NCI-H446 (cell line): ENCODE results near the gene ONECUT1.
A peak's percentile ranks its signal among the peaks of the same experiment; 100 is the strongest.

Experiments
- DNase-seq, 2 experiments: peaks; one replicate each; lab custom pipeline; 2025; lab: John Stamatoyannopoulos, UW

Gene ONECUT1

DNA sequence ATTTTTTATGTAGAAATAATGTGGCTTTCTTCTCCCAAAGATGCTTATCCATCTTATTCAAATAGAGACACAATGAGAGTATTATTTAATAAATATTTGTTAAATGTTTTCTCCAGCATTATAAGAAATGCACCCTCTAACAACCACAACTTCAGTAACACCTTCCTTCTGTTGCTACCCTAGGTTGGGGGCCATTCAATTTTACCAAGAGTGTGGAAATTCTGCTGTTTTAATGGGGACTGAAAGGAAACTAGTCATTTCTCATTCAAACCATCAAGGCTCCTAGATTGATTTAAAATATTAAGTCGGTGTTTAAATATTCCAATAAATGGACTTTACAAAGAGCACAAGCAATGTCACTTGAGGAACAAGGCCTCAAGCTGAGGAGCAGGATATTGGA is 7.6 kb downstream of the ONECUT1 start:
- DNase-seq, result no peak

DNA sequence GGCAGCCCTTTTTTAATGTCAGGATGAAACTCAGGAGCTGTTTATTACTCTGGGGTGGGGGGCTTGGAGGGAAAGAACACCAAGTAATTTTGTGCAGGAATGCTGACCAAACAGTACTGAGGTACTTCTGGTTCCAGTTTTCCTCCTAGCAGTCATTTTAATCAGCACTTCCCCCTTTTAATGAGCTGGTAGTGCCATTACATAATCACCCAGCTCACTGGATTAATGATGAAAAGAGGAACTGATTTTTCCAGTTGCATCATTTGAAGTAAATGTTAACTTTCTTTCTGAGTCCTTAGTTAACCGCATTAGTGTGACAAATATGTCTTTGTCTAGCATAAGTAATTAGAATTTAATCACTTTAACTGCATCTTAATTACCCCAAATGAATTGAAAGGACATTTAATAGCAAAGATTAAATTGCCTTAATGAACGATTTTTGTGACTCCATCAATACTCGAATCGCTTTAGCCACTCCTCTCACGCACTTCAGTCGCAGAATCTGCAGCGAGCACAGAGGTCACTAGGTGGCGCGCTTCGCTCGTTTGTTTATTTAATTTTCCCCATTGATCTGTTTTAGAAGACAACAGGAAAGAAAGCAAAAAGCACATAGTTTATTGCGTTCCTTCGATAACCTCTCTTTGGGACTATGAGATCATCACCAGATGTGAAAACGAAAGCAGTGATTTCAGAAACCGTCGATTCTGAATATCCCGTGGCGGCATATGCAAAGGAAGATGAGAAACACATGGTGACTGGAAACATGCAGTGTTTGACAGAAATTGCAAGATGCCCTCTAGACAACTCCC is 9.8 kb downstream of the ONECUT1 start:
- DNase-seq, result peak; percentile 25 to 76

DNA sequence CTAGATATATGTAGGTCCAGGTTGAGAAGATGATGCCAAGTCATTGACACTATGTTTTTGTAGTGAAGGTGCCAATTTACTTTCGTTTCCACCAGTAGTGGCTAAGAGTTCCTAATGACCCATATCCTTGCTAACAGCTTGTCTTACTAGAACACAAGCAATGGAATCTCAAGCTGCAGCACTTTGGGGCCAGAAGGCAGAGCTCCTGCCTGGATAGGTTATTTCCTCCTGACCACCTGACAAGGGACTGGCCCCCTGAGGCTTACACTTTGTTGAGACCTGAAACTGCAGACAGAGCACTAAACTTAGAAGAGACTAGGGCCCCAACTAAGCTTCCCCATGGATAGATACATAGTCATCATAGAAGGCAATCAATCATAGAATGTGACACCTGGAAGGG is 11.7 kb downstream of the ONECUT1 start:
- no peak for DNase-seq

DNA sequence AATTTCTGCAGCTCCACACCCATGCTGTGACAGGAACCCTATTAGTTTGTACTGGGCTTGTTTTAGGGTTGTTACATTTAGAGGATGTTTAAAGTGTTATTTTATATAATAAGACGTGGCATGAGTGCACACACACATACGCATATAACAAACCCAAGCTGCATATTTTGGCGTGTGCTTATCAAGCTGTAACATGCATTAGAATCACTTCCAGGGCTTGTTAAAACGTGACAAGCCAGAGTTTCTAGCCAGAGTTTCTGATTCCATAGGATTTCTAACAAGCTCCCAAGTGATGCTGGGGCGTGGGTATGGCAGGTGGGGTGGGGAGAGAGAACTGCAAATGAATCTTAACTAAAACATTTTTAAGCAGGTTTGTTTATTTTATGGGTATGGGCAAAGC is 17.4 kb downstream of the ONECUT1 start:
- no peak for DNase-seq

DNA sequence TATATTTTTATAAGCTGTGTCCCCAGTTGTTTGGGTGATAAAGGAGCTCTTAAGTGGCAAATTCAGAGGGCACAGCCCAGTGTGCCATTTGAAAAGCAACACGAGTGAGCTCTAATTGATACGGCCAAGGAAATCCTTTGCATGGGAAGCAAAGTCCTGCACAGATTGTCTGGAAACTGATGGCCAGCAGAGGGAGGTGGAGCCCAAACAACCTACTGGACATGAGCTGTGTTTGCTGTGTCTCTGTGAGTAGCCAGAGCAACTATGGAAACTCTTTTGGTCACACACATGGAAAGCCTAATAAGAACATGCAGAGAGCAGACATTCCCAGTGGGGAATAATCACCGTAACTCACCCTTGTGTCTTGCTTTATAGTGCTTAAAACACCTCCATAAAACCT is 24.4 kb downstream of the ONECUT1 start:
- DNase-seq, result no peak

DNA sequence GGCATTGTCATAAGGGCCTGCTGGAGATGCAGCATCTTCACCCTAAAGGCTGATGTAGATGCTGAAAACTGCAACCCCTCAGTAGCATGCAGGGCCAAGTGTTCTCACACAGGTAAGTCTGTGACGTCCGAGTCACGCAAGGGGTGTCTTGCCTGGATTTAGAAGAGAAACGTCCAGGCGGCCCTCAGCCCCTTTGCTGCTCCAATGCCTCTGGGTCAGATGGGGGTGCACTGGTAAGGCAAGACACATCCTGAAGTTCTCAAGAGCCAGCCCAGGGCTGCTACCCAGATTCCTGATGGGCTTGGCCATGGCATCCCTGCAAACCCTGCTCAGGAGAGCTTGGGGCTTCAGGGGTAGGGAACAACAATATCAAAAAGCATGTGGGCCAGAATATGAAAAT is 25.4 kb downstream of the ONECUT1 start:
- DNase-seq, result no peak

DNA sequence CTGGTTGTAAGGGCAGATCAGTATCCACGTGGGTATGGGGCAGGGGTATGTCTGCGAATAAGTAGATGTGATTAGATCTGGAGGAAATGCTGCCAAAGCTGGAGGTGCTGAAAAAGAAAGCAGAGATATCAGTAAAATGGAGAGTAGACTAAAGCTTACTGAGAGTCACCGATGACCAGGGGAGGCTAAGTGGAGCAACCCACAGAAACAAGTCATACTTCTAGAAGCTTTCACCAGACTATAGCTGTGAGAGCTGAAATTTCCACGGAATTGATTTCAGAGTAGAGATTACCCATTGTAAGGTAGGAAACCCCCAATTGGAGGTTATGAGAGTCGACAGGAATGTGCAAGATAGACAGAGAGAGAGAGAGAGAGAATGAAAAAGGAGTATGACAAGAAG is 27.5 kb downstream of the ONECUT1 start:
- no peak for DNase-seq

DNA sequence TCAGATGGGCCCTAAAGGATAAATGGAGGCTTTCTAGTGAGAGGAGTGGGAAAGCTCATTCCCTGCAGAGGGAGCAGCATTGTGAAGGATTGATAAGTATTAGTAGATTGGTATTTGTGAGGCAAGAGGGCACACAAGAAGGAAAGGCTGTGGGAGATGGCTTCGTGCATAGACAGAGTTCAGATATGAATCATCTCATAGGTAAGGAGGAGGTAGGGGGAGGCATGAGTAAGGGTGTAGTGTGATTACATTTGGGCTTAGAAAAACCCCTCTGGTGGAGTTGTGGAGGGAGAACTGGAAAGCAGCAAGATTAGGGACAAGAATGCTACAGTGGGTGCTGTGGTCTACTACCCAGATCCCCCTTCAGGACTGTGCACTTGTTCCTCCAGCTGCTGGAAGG is 29.6 kb downstream of the ONECUT1 start:
- no peak for DNase-seq

DNA sequence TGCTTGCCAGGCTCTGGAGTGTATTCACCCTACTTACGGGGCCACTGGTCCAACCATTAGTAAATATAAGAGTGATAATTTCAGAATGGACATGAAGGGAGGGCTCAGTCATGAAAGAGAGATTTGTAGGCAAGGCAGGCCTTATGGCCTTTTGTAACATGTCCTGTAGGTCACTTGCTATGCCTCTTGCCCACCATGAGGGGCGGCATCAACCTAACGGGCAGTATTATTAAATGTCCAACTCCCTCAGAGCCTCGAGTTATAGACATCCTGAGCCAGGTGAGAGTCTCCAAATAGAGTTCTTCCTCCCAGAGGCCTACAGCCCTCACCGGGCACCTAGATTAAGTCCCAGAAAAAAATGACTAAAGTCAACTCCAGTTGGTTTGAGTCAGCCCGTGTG is 30.2 kb downstream of the ONECUT1 start:
- no peak for DNase-seq

DNA sequence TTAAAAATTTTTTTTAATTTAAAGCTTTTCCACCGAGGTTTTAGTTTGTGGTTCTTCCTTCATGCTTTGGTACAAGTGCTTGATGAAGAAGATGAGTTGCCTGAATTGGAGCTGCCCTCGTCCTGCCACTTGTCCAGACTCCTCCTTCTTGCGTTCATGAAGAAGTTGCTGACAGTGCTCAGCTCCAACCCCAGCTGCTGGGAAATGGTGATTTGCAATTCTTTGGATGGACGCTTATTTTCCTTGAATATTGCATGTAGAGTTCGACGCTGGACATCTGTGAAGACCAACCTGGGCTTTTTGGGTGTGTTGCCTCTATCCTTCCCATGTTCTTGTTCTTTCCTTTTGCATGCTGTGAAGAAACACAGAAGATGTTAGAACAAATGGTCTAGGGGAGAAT is 32.6 kb downstream of the ONECUT1 start:
- DNase-seq, result no peak

DNA sequence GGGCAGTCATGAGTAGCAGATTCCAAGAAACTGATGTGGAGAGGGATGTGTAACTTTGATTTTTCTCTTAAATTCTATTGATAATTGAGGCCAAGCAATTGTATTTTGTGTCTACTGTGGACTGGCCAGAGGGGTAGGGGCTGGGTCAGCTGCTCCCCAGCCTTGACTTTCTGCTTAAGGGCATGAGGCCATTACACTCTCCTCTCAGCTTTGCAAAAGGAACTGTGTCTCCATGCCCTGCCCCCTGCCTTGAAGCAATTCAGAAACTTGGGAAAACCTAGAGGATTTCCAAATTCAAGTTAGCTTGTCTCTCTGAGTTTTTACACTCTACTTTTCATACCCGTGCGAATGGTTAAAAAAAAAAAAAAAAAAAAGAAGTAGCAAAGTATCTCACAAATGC is 38.6 kb downstream of the ONECUT1 start:
- DNase-seq, result no peak

DNA sequence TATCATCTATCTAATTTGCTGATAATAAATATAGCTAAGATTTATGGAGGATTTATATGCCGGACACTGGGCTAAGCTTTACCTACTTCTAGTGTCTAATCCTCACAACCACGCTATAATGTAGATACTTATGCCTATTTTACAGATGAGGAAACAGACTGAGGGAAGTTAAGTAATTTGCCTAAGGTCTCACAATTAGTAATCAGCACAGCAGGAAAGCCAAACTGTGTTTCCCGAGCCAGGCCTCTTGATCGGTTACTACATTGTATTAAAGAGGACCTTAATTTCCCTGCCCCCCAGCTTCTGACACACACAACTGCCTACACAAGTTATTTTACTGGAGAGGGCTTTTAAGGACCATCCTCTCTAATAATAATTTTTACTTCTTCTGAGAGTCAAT is 40.9 kb downstream of the ONECUT1 start:
- DNase-seq, result no peak

DNA sequence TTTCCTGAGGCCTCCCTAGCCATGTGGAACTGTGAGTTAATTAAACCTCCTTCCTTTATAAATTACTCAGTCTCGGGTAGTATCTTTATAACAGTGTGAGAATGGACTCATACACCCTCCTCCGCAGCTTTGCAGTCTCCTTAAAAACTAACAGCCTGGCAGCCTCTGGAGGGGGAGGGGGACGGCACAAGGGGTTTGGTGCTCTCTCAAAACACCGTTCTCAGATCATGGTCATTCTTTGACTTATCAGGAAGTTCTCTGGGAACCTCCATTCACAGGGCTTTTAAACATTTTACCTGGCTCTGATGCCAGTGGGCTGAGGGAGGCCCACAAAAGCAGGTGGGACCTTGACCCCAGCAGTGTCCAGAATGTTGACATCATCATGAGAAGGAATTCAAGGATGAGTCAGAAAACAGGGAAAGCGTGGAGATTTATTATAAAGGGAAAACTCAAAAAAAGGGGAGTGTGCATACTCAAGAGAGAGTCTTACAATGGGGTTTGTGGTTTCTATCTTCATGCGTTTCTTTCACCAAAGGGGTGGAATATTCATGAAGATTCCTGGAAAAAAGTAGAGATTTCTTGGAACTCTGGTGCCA is 43.9 kb downstream of the ONECUT1 start:
- no peak for DNase-seq

DNA sequence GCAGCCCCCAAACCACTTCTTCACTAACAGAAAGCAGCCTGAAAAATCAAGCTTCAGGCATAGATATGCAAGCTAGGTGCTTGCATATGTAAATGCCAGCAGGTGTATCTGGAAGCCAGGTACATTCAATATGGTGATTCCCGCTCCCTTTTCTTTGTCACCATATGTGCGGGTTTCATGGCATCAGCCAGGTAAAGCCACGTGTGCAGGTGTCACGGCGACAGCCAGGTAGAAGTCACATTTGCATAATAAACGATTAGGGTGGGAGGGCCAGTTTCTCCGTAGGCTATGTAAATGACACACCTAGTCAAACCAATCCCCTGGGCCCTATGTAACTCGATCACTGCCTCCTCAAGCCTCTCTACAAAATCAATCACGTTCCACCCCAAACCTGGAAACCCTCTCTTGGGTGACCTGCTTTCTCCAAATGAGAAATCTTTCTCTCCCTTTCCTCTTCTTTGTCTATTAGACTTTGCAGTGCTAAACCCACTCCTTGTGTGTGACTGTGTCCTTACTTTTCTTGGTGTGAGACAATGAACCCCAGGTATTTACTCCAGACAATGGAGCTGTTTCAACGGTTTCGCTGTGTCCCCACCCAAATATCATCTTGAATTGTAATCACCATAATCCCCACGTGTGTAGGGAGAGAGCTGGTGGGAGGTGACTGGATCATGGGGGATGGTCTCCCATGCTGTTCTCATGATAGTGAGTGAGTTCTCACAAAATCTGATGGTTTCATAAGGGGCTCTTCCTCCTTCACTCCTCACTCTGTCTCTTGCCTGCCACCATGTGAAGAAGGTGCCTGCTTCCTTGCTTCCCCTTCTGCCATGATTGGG is 44.6 kb downstream of the ONECUT1 start:
- no peak for DNase-seq

DNA sequence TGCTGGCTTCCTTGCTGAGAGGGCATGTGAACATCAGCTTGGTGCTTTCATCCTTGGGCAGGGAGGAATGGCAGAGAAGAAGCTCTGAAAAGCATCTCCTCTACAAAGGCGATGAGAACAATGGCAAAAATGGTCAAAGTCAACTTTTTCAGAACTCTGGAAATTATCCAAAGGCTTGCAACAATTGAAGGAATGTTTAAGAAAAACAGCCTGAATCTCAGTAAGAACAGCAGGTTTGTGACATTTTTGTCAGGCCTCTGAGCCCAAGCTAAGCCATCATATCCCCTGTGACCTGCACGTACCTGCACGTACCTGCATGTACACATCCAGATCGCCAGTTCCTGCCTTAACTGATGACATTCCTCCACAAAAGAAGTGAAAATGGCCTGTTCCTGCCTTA is 51.8 kb downstream of the ONECUT1 start:
- DNase-seq, result no peak

DNA sequence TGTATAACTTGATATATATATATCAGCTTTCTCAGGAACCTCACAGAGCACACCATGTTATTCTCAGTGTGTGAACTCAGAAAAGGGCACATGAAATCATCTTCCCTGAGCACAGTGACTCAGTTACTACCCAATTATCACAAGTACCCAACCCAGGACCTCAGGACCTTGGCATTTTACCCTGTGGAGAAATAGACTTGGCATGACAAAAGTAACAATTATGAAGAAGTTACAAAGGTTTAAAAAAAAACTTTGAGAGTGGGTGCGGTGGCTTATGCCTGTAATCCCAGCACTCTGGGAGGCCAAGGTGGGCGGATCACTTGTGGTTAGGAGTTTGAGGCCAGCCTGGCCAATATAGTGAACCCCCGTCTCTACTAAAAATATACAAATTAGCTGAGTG is 52.4 kb downstream of the ONECUT1 start:
- DNase-seq, result no peak

DNA sequence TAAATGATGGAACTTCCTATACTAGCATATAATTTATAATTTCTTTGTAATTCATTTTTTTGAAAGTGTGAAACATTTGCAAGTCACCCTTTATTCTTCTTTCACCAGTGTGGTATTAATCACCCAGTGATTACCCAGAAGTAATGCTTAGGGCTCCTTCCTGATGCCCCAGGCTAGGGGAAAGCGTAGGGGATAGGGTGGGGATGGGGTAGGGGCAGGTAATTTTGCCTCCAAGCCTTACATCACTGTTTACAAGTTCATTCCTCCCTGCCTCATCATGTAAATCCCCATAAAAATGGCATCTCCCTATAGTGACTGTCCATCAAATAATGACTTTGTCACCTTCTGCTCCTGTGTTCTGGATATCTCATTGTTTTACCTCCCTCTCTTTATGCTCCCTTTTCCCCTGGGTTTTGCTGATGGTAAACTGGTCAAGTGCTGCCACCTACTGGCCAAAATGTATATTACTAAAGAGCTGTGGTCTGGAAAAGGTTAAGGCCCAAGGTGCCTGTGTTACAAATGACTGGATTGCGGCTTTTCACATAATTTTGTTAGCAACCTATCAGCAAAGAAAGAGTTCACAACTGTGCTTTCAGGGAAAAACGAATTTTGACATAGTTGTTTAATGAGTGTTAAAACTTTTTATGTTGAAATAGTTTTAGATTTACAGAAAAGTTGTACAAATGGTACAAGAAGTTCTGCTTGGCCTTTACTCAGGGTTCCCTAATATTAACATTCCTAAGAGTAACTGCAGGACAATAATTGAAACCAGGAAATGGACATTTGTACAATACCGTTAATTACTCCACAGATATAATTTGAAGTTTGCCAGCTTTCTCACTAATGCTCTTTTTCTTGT is 54.7 kb downstream of the ONECUT1 start:
- DNase-seq, result peak; percentile 22 to 72

DNA sequence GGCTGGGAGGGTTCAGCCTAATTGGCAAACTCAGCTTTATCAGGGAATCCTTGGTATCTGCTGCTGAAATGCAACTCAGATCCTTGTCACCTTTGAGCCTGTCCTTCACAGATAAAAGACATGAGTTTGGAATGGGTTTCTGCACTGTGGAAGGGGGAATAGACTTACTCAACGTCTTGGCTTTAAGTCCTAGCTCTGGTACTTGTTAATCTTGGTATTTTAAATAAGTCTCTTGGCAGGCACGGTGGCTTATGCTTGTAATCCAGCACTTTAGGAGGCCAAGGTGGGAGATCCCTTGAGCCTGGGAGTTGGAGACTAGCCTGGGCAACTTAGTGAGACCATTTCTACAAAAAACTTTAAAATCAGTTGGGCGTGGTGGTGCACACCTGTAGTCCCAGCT is 55.8 kb downstream of the ONECUT1 start:
- DNase-seq, result no peak

DNA sequence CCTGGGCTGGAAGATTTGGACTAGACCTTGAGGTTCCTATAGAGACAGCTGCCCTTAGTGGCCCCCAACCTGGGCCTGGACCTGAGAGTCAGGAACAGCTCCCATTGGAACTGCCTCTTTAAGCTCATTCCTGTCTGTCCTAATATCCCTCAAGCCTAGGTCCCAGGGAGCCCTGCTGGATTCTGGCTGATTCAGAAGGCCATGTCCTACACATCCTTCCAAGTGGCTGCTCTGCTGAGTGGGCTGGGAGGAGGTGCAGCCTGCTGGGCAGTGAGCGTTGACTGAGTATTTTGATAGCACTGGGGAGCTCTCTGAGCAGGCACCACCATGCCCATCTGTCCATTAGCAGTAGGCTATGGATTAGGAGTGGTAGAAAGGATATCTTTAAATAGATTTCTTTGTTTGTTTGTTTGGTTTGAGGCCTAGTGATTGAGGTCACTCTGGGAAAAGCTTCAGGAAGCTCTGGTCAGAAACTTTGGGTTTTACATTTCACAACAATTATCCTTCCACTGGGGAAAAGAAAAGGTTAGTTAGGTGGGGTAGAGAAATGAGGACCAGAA is 56.4 kb downstream of the ONECUT1 start:
- no peak for DNase-seq

DNA sequence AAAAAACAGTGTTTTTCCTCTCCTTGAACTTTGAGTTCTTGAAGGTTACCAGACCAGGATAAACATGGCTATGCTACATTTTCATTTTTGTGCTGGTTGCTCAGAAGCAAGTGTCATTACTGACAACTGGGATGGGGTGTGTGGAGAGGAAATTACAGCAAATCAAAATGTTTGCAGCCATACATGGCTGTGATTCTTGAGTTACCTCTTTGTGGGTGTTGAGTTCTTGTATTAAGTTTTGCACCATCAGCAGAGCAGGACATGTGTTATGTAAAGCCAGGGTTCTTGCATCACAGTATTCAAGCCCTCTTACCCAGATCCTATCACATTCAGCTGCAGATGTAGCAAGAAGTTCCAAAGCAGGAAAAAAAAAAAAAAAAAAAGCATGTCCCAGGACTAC is 57.0 kb downstream of the ONECUT1 start:
- no peak for DNase-seq

DNA sequence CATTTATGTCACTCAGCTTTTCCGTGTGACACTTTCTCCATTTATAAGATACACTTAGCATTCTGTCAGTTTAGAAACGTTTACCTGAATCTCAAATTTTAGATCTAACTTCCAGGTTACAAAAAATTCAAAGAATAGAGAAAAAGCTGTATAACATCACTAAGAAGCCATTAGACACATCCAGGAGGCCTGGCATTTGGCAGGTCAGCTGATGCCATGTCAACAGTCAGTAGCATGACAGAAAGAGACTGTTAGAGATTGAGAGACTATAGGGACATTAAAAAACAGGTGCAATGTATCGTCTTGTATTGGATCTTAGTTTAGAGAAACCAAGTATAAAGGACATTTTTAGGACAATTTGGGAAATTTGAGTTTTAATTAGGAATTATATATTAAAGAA is 57.6 kb downstream of the ONECUT1 start:
- DNase-seq, result no peak
